GM21447 (cell line): ENCODE results near the gene ENTPD1.
A peak's percentile ranks its signal among the peaks of the same experiment; 100 is the strongest.
"Not testable (repeated sequence)": the region's sequence is repeated elsewhere in the genome, so short reads cannot be mapped to it uniquely, and the experiment has no call there.

Source experiments
- ATAC-seq: cut with Tn5 transposase; IDR thresholded peaks from one replicate; pipeline ENCODE4 v1.9.1; 2021; ENCODE audit not compliant: unreplicated experiment

ENTPD1 gene

GRCh38 chr10:95756041-95756761 is at the start of gene ENTPD1:
Gene ENTPD1, plus strand, starts transcription at chr10:95756163. Its CDS starts 77 bp downstream, at chr10:95756240.
- no peak for ATAC-seq

GRCh38 chr10:95706573-95706972 is 49.4 kb upstream of the ENTPD1 start:
- no peak for ATAC-seq

- no peak for ATAC-seq
Observed at GRCh38 chr10:95706990-95707389, 49.0 kb upstream of the ENTPD1 start.

- ATAC-seq, result no peak
Observed at GRCh38 chr10:95711492-95711891, 44.5 kb upstream of the ENTPD1 start.

- ATAC-seq, result no peak
Observed at GRCh38 chr10:95716466-95716865, 39.5 kb upstream of the ENTPD1 start.

GRCh38 chr10:95716866-95717265 is 39.1 kb upstream of the ENTPD1 start:
- ATAC-seq, result no peak

- ATAC-seq, result not testable (repeated sequence)
Observed at GRCh38 chr10:95720745-95721144, 35.2 kb upstream of the ENTPD1 start.

- ATAC-seq, result not testable (repeated sequence)
Observed at GRCh38 chr10:95722496-95722895, 33.5 kb upstream of the ENTPD1 start.

- no peak for ATAC-seq
Observed at GRCh38 chr10:95728526-95728925, 27.4 kb upstream of the ENTPD1 start.

GRCh38 chr10:95729323-95730055 is 26.5 kb upstream of the ENTPD1 start:
- ATAC-seq, result no peak

- ATAC-seq, result no peak
Observed at GRCh38 chr10:95730233-95730632, 25.7 kb upstream of the ENTPD1 start.

- not testable (repeated sequence) for ATAC-seq
Observed at GRCh38 chr10:95732907-95733306, 23.1 kb upstream of the ENTPD1 start.

GRCh38 chr10:95739056-95739455 is 16.9 kb upstream of the ENTPD1 start:
- ATAC-seq, result no peak

GRCh38 chr10:95741807-95742467 is 14.0 kb upstream of the ENTPD1 start:
- ATAC-seq, result peak; percentile 74

- peak; percentile 24 for ATAC-seq
Observed at GRCh38 chr10:95742485-95742884, 13.5 kb upstream of the ENTPD1 start.

GRCh38 chr10:95742962-95743535 is 12.9 kb upstream of the ENTPD1 start:
- ATAC-seq, result no peak

GRCh38 chr10:95745501-95745900 is 10.5 kb upstream of the ENTPD1 start:
- no peak for ATAC-seq

- no peak for ATAC-seq
Observed at GRCh38 chr10:95748349-95748748, 7.6 kb upstream of the ENTPD1 start.

GRCh38 chr10:95755511-95756004 is 405 bp upstream of the ENTPD1 start:
- ATAC-seq, result no peak

- no peak for ATAC-seq
Observed at GRCh38 chr10:95756809-95757684, 1.1 kb downstream of the ENTPD1 start.
